GM12878 (cell line): ENCODE data around the gene MYH7. TPM values are rescaled to one million over a fixed set of nuclear protein-coding genes. Genes with fewer than 3 reads are reported as not detected.

Experiments
- ATAC-seq: fragments of 200-7000 bp; cut with Tn5 transposase; 3 replicates; pipeline ENCODE4 v1.9.1; 2020; ENCODE audit warnings: mild to moderate bottlenecking, moderate library complexity
- BruUV-seq: library from RNA; stranded (reverse); fragments of 400-500 nt; replicated peaks from 2 replicates; lab custom pipeline; 2021; lab: Mats Ljungman, UMichigan
- CTCF ChIA-PET: fragments of 300-600 bp; sonication (Branson Sonifier 250); formaldehyde crosslinking; extraction: SDS; loops from one replicate; lab custom pipeline; 2021; ENCODE audit warnings: inconsistent platforms; lab: Yijun Ruan, JAX
- POLR2A ChIA-PET: fragments of 350-600 bp; formaldehyde crosslinking; extraction: SDS; loops from one replicate; lab custom pipeline; 2021; ENCODE audit warnings: inconsistent platforms; lab: Charles Lee
- RAD21 ChIA-PET: fragments of 300-600 bp; sonication (Branson Sonifier 250); formaldehyde crosslinking; loops from one replicate; lab custom pipeline; 2023; ENCODE audit warnings: antibody characterized with exemption; ENCODE audit not compliant: unreplicated experiment; lab: Charles Lee
- SMC1A ChIA-PET: fragments of 300-600 bp; sonication (Branson Sonifier 250); formaldehyde crosslinking; loops from one replicate; lab custom pipeline; 2023; ENCODE audit not compliant: unreplicated experiment, uncharacterized antibody; lab: Charles Lee
- DNase-seq: peaks from one replicate; pipeline ENCODE4 v3.0.0-alpha.2; 2011; ENCODE audit warnings: low read depth, low spot score
- FAIRE-seq: peaks from 3 replicates; lab custom pipeline; 2011; peaks lifted over from hg19 to GRCh38; lab: Jason Lieb, UNC
- H2AFZ ChIP-seq: 2 replicates; pipeline ENCODE4 v1.6.0; 2011; ENCODE audit warnings: low read depth, low read length, control low read depth; ENCODE audit not compliant: control insufficient read depth
- H3K27ac ChIP-seq: 2 replicates; pipeline ENCODE4 v1.5.1; 2011; ENCODE audit warnings: control low read depth; ENCODE audit not compliant: control insufficient read depth, insufficient read depth
- H3K27me3 ChIP-seq, 2 experiments: replicated peaks in 1 of 2; 2 replicates each; pipeline versions ENCODE4 v1.6.0 to v1.6.1; 2011; ENCODE audit warnings: low read length in 1 of 2; ENCODE audit not compliant: control insufficient read depth in 2 of 2, insufficient read depth in 2 of 2
- H3K36me3 ChIP-seq, 2 experiments: 2 replicates each; pipeline ENCODE4 v1.5.1; 2011; ENCODE audit warnings: low read length in 1 of 2; ENCODE audit not compliant: control insufficient read depth in 2 of 2, insufficient read depth in 2 of 2
- H3K4me1 ChIP-seq: 2 replicates; pipeline ENCODE4 v1.6.1; 2011; ENCODE audit warnings: mild to moderate bottlenecking, low read length, moderate library complexity, mixed read lengths; ENCODE audit not compliant: control insufficient read depth, insufficient read depth
- H3K4me2 ChIP-seq: 2 replicates; pipeline ENCODE4 v1.6.0; 2011; ENCODE audit warnings: control low read depth; ENCODE audit not compliant: control insufficient read depth, insufficient read depth
- H3K4me3 ChIP-seq: fragments of 200-600 bp; sonication (generic); 2 replicates; pipeline ENCODE4 v1.5.1; 2016
- H3K79me2 ChIP-seq: 2 replicates; pipeline ENCODE4 v1.6.0; 2011; ENCODE audit warnings: low read length; ENCODE audit not compliant: control insufficient read depth, insufficient read depth
- H3K9ac ChIP-seq: 2 replicates; pipeline ENCODE4 v1.8.0; 2011; ENCODE audit warnings: low read length, control low read depth, mixed read lengths; ENCODE audit not compliant: control insufficient read depth, insufficient read depth
- H3K9me3 ChIP-seq: replicated peaks from 3 replicates; pipeline ENCODE4 v1.5.1; 2011; ENCODE audit warnings: mild to moderate bottlenecking, low read length; ENCODE audit not compliant: control insufficient read depth, insufficient read depth
- H4K20me1 ChIP-seq: 2 replicates; pipeline ENCODE4 v1.6.0; 2011; ENCODE audit not compliant: control insufficient read depth, insufficient read depth
- CHD1 ChIP-seq: IDR thresholded peaks from 2 replicates; pipeline ENCODE4 v1.6.1; 2012; ENCODE audit warnings: low read depth, low read length, improper control_type of control experiment
- IRF3 ChIP-seq: fragments of 450-650 bp; IDR thresholded peaks from 2 replicates; pipeline ENCODE4 v1.6.1; 2014; ENCODE audit warnings: mild to moderate bottlenecking
- PKNOX1 ChIP-seq: fragments of 450-650 bp; IDR thresholded peaks from 2 replicates; pipeline ENCODE4 v1.6.1; 2016; ENCODE audit warnings: mild to moderate bottlenecking
- ZNF274 ChIP-seq: IDR thresholded peaks from one replicate; pipeline ENCODE4 v1.8.0; 2011; ENCODE audit not compliant: insufficient read length, insufficient read depth
- ZNF622 ChIP-seq: fragments of 450-650 bp; IDR thresholded peaks from 2 replicates; pipeline ENCODE4 v1.6.1; 2017; ENCODE audit warnings: mild to moderate bottlenecking, inconsistent platforms
- WGBS: methylation state at CpG from one replicate; pipeline ENCODE4 v1.1.6; 2016; ENCODE audit warnings: low lambda C conversion rate; ENCODE audit not compliant: insufficient replicate concordance, insufficient coverage; ENCODE audit errors: missing lambda C conversion rate; 5-methylcytosine and 5-hydroxymethylcytosine counted together
- in situ Hi-C: fragments of 300-500 bp; cut with MboI; formaldehyde crosslinking; loops from 9 replicates; pipeline ENCODE4 v1.14.3; 2018; ENCODE audit warnings: mixed read lengths
- intact Hi-C: fragments of 100-400 bp; cut with micrococcal nuclease; formaldehyde crosslinking; loops from one replicate; pipeline ENCODE4 v1.14.2; 2022; ENCODE audit not compliant: unreplicated experiment
- polyA plus RNA-seq, 11 experiments: library from polyadenylated mRNA; depleted of rRNA in 4 of 11; unstranded in 6 of 11; stranded (reverse) in 5 of 11; fragments of >200 nt; fragmentation: Nextera tagmentation in 4 of 11; fragmentation: Illumina TruSeq in 1 of 11; extraction: Ambion mirVana in 4 of 11; extraction: Trizol in 1 of 11; gene quantifications; 1 replicate in 1 of 11; 2 replicates in 10 of 11; pipeline versions ENCODE4 v1.2.1 to v1.2.3, GENCODE V29; 2011 to 2016; ENCODE audit warnings: inconsistent platforms in 2 of 11, missing spikeins in 2 of 11, low read depth in 1 of 11
- total RNA-seq, 4 experiments: library from RNA; depleted of rRNA in 3 of 4; stranded (reverse); fragments of >200 nt in 3 of 4; fragmentation: Illumina TruSeq in 1 of 4; extraction: Trizol in 1 of 4; gene quantifications; 2 replicates each; pipeline versions ENCODE4 v1.2.1 to v1.2.3, GENCODE V29; 2013 to 2021

The MYH7 gene
- total and polyA plus RNA-seq, 10 of the 15 experiments (the other 5 are each of a cell fraction or from before 2014, with no cell fraction given): 0.04 to 0.10 (median 0.05) TPM; not detected in 4

- POLR2A ChIA-PET: no interaction called here
- ATAC-seq (no peak), DNase-seq (no peak), FAIRE-seq (no peak)
- CTCF ChIA-PET: no interaction called here
- Histone ChIP-seq H3K4me3 (no peak overlapping the region), H3K79me2 (no peaks in the 10 kb centered on the region), H3K36me3 (no peaks in the 10 kb centered on the region; a peak in 1 of 4 replicates), H3K4me1 (no peaks in the 10 kb centered on the region), H3K9ac (no peak overlapping the region), H3K27me3 (no peaks in the 10 kb centered on the region; a peak in 2 of 4 replicates), H3K9me3 (no peaks in the 10 kb centered on the region), H4K20me1 (no peaks in the 10 kb centered on the region), H3K4me2 (no peak overlapping the region), H2AFZ (no peak overlapping the region), H3K27ac (no peak overlapping the region)
- 38% methylated on average over 13 of the region's 13 CpGs for WGBS
- TF ChIP-seq PKNOX1: no peak
- TF ChIP-seq CHD1: no peak
- TF ChIP-seq ZNF274: no peak
- TF ChIP-seq ZNF622: no peak
- no peak for TF ChIP-seq IRF3
- RAD21 ChIA-PET: no interaction called here
- BruUV-seq: no TSS peak
- intact Hi-C loops: no loop called here
- SMC1A ChIA-PET: no interaction called here
- in situ Hi-C loops: no loop called here
Observed at GRCh38 chr14:23428686-23429495, 6.6 kb downstream of the MYH7 start.
